GM12872 (cell line): Measurements from ENCODE around the gene CSPG5.

Source experiments
- TF ChIP-seq, protein P1 (sequence below): IDR thresholded peaks from 3 replicates; pipeline ENCODE4 v1.5.1; 2011; ENCODE audit warnings: low read depth, mild to moderate bottlenecking, low read length, moderate library complexity; ENCODE audit not compliant: insufficient read depth

The CSPG5 gene

DNA sequence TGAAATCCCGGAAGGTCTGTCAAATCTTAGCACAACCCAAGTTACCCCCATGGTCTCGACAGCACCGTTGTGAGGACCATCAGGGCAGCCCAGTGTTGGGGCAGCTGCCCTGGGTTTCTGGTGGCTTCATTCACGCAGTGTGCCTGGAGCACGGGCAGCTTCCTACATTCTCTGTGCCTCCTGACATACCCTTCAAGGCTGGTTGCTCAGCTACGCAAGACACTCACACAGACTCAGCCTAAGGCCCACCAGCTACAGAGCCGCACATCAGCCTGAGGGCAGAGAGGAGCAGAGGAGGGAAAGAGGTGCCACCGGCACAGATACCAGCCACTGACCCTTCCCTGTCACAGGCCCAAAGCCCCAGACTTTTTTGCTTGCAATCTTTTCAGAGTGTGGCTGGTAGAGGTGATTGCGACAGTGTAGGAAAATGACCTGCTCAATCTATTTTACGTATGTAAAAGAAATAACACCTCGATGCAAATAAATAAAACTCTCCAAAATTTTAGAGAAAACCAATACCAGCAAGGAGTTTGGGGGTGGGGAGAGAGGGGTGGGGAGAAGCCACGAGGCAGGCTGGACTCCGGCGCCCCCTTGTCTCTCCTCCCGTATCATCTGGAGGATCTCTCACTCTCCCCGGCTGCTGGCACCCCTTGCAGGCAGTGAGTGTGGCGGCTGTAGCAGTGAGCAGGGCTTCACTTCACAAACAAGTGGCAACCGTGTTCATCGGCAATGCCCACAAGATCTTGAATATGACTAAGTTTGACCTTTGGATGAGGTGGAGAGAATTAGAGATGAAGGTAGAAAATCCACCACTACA is 12.7 kb downstream of the CSPG5 start:
- TF ChIP-seq, protein P1, sequence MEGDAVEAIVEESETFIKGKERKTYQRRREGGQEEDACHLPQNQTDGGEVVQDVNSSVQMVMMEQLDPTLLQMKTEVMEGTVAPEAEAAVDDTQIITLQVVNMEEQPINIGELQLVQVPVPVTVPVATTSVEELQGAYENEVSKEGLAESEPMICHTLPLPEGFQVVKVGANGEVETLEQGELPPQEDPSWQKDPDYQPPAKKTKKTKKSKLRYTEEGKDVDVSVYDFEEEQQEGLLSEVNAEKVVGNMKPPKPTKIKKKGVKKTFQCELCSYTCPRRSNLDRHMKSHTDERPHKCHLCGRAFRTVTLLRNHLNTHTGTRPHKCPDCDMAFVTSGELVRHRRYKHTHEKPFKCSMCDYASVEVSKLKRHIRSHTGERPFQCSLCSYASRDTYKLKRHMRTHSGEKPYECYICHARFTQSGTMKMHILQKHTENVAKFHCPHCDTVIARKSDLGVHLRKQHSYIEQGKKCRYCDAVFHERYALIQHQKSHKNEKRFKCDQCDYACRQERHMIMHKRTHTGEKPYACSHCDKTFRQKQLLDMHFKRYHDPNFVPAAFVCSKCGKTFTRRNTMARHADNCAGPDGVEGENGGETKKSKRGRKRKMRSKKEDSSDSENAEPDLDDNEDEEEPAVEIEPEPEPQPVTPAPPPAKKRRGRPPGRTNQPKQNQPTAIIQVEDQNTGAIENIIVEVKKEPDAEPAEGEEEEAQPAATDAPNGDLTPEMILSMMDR, result no peak

DNA sequence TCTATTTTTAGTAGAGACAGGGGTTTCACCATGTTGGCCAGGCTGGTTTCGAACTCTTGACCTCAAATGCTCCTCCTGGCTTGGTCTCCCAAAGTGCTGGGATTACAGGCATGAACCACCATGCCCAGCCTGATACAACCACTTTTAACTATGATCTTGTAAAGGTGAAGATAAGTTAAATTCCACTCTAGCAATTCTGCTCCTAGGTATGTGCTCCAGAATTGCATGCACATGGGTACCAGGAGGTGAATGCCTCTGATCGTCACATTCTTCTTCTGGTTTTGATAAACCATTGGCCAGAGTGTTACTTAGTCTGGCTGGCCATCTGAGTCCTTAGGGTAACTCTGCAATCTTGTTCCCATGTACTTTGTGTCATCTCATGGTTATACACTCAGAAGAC is 22.3 kb downstream of the CSPG5 start:
- TF ChIP-seq, protein P1, result no peak

DNA sequence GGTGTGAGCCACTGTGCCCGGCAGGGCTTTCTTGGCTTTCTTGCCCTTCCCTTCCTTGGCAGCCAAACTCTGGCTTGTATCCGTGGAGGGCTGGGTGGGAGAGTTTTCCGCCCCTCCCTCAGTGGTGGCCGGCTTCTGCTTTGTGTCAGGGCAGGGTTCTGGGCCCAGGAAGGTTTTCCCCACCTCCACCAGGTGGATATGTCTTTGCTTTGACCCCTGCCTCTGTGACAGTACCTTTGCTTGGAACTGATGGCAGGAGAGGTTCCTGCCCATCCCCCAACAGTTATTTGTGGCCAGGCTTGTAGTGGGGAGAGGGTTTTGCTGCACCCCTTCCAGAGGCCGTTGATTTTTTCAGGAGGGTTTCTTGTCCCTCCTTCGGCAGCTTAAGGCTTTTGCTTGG is 24.3 kb downstream of the CSPG5 start:
- TF ChIP-seq, protein P1, result no peak

DNA sequence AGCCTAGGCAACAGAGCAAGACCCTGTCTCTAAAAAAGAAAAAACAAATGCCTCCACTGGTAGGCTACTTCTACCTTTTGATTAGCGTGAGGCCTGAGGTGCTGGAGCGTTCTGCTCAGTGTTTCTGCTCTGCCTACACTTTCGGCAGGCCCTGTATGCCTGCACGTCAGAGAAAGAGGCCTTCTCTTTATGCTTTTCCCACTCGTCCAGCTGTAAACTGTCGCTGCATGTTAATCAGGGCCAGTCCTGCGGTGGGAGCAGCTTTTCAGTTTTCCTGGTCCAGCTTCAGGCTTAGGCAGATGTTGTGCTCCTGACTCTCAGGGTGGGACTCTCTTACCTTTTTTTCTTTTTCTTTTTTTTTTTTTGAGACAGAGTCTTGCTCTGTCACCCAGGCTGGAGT is 25.3 kb downstream of the CSPG5 start:
- TF ChIP-seq, protein P1, result no peak

DNA sequence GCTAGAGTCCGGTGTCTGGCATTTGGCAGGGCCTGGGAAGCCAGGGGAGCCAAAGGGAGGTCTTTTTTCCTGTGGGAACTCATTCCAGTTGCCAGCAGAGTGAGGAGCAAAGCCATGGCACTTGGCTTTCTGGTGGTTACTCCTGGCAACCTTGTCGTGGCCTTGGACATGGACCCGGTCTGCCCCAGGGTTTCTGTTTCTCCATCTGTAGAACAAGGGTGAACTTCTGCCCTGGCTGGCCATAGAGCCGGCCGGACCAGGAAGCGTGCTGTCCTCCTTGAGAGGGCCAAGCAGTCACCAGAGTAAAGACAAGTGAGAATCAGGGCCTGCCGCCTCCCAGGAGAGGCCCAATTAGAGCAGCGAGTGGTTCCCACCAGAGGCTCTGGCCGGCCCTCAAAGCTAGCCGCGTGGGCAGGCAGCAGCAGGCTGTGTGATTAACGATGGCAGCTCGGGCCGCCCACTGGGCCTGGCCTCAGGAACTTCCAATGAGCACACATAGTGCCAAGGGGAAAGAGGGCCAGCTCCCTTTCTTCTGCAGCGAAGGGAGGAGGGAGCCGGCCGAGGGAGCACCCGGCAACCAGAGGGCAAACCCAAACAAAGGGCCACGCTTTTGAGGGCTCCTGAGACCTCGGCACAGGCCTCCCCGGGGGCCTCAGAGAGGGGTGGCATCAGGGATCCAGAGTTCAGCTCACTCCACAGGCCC is 36.0 kb downstream of the CSPG5 start:
- TF ChIP-seq, protein P1, result no peak

DNA sequence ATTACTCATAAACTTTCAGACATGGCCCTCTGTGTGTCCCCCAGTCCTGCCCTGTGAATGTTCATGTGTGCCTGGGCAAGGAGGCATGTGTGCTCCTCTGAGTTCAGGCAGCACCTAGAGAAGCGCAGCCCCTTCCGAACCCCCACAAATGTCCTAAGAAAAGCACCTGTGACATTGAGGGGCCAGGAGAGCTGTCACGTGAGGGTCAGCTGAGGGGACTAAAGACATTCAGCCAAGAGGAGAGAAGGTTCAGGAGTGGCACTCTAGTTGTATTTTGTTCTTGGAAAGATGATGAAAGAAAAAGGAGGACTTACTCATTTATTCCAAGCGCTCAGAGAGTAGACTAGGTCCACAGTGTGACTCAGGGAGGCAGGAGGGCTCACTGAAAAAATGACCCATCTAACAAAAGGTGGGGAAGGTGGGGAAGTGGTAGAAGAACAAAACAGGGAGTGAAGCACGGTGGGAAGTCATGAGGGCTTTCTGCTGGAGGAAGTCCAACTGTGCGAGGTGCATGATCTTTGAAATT is 37.0 kb downstream of the CSPG5 start:
- TF ChIP-seq, protein P1, result no peak

DNA sequence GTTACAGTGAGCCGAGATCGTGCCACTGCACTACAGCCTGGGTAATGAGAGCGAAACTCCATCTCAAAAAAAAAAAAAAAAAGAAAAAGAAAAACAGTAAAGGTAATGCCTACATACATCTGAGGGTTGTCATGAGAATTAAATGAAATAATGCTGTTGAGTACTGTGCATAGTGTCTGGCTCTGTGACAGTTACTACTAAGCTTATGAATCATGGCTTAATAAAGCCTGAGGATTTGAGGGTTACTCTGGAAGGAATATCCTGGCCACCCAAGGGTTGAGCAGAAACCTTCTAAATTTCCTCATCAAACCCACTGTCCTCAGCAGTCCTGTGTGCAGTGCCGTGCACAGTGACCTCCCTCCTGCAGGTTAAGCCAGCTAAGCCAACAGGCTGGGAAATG is 38.4 kb downstream of the CSPG5 start:
- TF ChIP-seq, protein P1, result no peak
